GM21786 (cell line): Measurements from ENCODE around the gene RNASE7.

ENCODE experiments used
- ATAC-seq: cut with Tn5 transposase; IDR thresholded peaks from one replicate; pipeline ENCODE4 v1.9.1; 2021; ENCODE audit not compliant: unreplicated experiment

The RNASE7 gene

GRCh38 chr14:21042918-21043317 lies 756 bp downstream of the RNASE7 start:
- no peak for ATAC-seq

- ATAC-seq = no peak
Observed at GRCh38 chr14:21043387-21043973, 1.3 kb downstream of the RNASE7 start.

- ATAC-seq = no peak
Observed at GRCh38 chr14:21043974-21044618, 1.9 kb downstream of the RNASE7 start.

- no peak for ATAC-seq
Observed at GRCh38 chr14:21047378-21047781, 5.2 kb downstream of the RNASE7 start.

GRCh38 chr14:21048638-21049037 lies 6.5 kb downstream of the RNASE7 start:
- ATAC-seq = no peak

GRCh38 chr14:21049271-21049673 lies 7.1 kb downstream of the RNASE7 start:
- no peak for ATAC-seq

- ATAC-seq = no peak
Observed at GRCh38 chr14:21050597-21050996, 8.4 kb downstream of the RNASE7 start.

GRCh38 chr14:21053184-21054122 lies 11.3 kb downstream of the RNASE7 start:
- no peak for ATAC-seq

- no peak for ATAC-seq
Observed at GRCh38 chr14:21054123-21054767, 12.1 kb downstream of the RNASE7 start.

GRCh38 chr14:21054768-21055145 lies 12.6 kb downstream of the RNASE7 start:
- ATAC-seq = no peak

- ATAC-seq = no peak
Observed at GRCh38 chr14:21055432-21056117, 13.4 kb downstream of the RNASE7 start.

- no peak for ATAC-seq
Observed at GRCh38 chr14:21056520-21057163, 14.5 kb downstream of the RNASE7 start.

GRCh38 chr14:21057803-21058675 lies 15.9 kb downstream of the RNASE7 start, which contains the start of gene RNASE8:
RNASE8 (plus strand) TSS chr14:21057822; CDS start chr14:21057893, 71 bp downstream.
- no peak for ATAC-seq

GRCh38 chr14:21058903-21059302 lies 16.7 kb downstream of the RNASE7 start:
- no peak for ATAC-seq

- no peak for ATAC-seq
Observed at GRCh38 chr14:21059842-21060613, 17.9 kb downstream of the RNASE7 start.

GRCh38 chr14:21060614-21061346 lies 18.6 kb downstream of the RNASE7 start:
- ATAC-seq = no peak

- ATAC-seq = no peak
Observed at GRCh38 chr14:21061347-21061668, 19.1 kb downstream of the RNASE7 start.

- ATAC-seq = no peak
Observed at GRCh38 chr14:21063479-21063878, 21.3 kb downstream of the RNASE7 start.
